Measurements from ENCODE around the gene PKD2. TPM values are rescaled to one million over a fixed set of nuclear protein-coding genes. Genes with fewer than 3 reads are reported as not detected.

PKD2 gene
- total and polyA plus RNA-seq, 2 of the 13 experiments (the other 11 are each of a cell fraction or from before 2014, with no cell fraction given), result 5.6 to 9.1 TPM

GRCh38 chr4:88059766-88060165 is 52.3 kb downstream of the PKD2 start:
- ATAC-seq (no peak), DNase-seq (ENCODE audit: low spot score) (no peak), FAIRE-seq (no peak)
- H3K4me3 ChIP-seq (replicated peaks in 1 of 3; ENCODE audit: insufficient read depth in 1 of 3, low read depth in 2 of 3, low read length in 3 of 3), result no peak overlapping the region
- H3K27me3 ChIP-seq (ENCODE audit: control insufficient read depth in 1 of 2, insufficient read depth in 2 of 2, low read length in 2 of 2), result no peaks in the 10 kb centered on the region
- H3K79me2 ChIP-seq (ENCODE audit: insufficient read depth, low read length), result no peaks in the 10 kb centered on the region
- H3K36me3 ChIP-seq (replicated peaks in 1 of 2; ENCODE audit: control insufficient read depth in 1 of 2, insufficient read depth in 2 of 2, low read length in 2 of 2), result 0 out of 5 replicates have a peak, but pooled peaks cover 0 to 2% of the 10 kb centered on the region in 2 experiments
- WGBS (ENCODE audit: low lambda C conversion rate), result 70% methylated on average over 2 of the region's 2 CpGs
- TF ChIP-seq SRSF4 (IDR thresholded peaks at IDR 0.05; ENCODE audit: low read depth, low read length, poor library complexity, severe bottlenecking), result no peak
- intact Hi-C loops (cut with micrococcal nuclease; ENCODE audit: unreplicated experiment) (loop anchor here (5.0 kb wide), 1 partner anchor 48 kb away; no protein-coding TSS in a partner anchor), in situ Hi-C loops (cut with HindIII; ENCODE audit: extremely low pct_ligation_motif_present, low pct_unique_long_range_greater_than_20kb) (no loop called here)
- ChIA-PET POLR2A (no interaction called here), CTCF (ENCODE audit: low intra/inter-chr PET ratio, low total read pairs) (interaction anchor here (1.2 kb wide), 1 partner anchor 152 kb away, joined by 4 read pairs; no protein-coding TSS in a partner anchor)
- no peaks in the 10 kb centered on the region for H3K9me3 ChIP-seq (ENCODE audit: low read length)
- no peak overlapping the region for H3K4me2 ChIP-seq (ENCODE audit: low read depth, low read length)
- H3K9ac ChIP-seq (ENCODE audit: insufficient read depth, low read depth, low read length), result no peak overlapping the region
- BruUV-seq (replicated peaks), result no TSS peak
- H3K27ac ChIP-seq (ENCODE audit: extremely low read length, insufficient read depth, low read length), result no peak overlapping the region
- no peak overlapping the region for H2AFZ ChIP-seq (ENCODE audit: low read length)
- no peaks in the 10 kb centered on the region for H4K20me1 ChIP-seq (ENCODE audit: insufficient read depth, low read length)
- peaks cover 33% of the 10 kb centered on the region for H3K4me1 ChIP-seq (ENCODE audit: insufficient read depth, low read length)

DNA sequence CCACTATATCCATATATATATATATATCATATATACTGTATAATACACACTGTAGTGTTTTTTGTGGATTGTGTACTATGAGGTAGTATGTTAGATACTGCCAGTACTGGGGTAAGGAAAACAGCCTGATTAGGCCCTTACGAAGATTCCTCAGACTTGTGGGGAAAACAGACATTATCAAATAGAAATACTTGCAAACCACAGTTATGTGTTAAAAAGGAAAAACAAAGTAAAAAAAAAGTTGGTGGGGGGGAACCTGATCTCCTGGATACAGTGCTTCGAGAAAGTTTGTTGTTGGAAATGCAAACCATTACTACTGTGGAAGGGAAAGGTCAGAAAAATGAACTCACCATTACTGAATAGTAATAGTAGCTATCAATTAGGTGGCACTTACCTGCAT is 53.0 kb downstream of the PKD2 start:
- Histone ChIP-seq H3K4me1 (ENCODE audit: insufficient read depth, low read length) (peaks cover 33% of the 10 kb centered on the region), H4K20me1 (ENCODE audit: insufficient read depth, low read length) (no peaks in the 10 kb centered on the region), H3K27me3 (ENCODE audit: control insufficient read depth in 1 of 2, insufficient read depth in 2 of 2, low read length in 2 of 2) (no peaks in the 10 kb centered on the region), H3K9me3 (ENCODE audit: low read length) (no peaks in the 10 kb centered on the region), H3K27ac (ENCODE audit: extremely low read length, insufficient read depth, low read length) (no peak overlapping the region), H3K9ac (ENCODE audit: insufficient read depth, low read depth, low read length) (no peak overlapping the region), H3K79me2 (ENCODE audit: insufficient read depth, low read length) (no peaks in the 10 kb centered on the region), H3K36me3 (replicated peaks in 1 of 2; ENCODE audit: control insufficient read depth in 1 of 2, insufficient read depth in 2 of 2, low read length in 2 of 2) (0 out of 5 replicates have a peak, but pooled peaks cover 0 to 6% of the 10 kb centered on the region in 2 experiments), H3K4me3 (replicated peaks in 1 of 3; ENCODE audit: insufficient read depth in 1 of 3, low read depth in 2 of 3, low read length in 3 of 3) (no peak overlapping the region), H3K4me2 (ENCODE audit: low read depth, low read length) (no peak overlapping the region), H2AFZ (ENCODE audit: low read length) (no peak overlapping the region)
- BruUV-seq (replicated peaks), result no TSS peak
- DNase-seq (ENCODE audit: low spot score), result no peak
- ChIA-PET CTCF (ENCODE audit: low intra/inter-chr PET ratio, low total read pairs) (no interaction called here), POLR2A (no interaction called here)
- 79% methylated on average over 2 of the region's 2 CpGs for WGBS (ENCODE audit: low lambda C conversion rate)
- in situ Hi-C loops (cut with HindIII; ENCODE audit: extremely low pct_ligation_motif_present, low pct_unique_long_range_greater_than_20kb) (no loop called here), intact Hi-C loops (cut with micrococcal nuclease; ENCODE audit: unreplicated experiment) (loop anchor here (5.0 kb wide), 1 partner anchor 47 kb away; no protein-coding TSS in a partner anchor)
- ATAC-seq, result no peak
- no peak for FAIRE-seq
- TF ChIP-seq ERF (CRISPR knock-in tag; IDR thresholded peaks at IDR 0.05) (no peak), POLR2AphosphoS2 (IDR thresholded peaks at IDR 0.05; ENCODE audit: low read depth, low read length) (no peak), ZNF383 (CRISPR knock-in tag; IDR thresholded peaks at IDR 0.05; ENCODE audit: borderline replicate concordance) (no peak), RCOR2 (CRISPR knock-in tag; IDR thresholded peaks at IDR 0.05) (no peak), SRSF9 (IDR thresholded peaks at IDR 0.05; ENCODE audit: borderline replicate concordance, insufficient read depth, low read depth, low read length, poor library complexity, severe bottlenecking) (no peak), THYN1 (CRISPR knock-in tag; IDR thresholded peaks at IDR 0.05; ENCODE audit: borderline replicate concordance, low read depth) (no peak), MAX (IDR thresholded peaks at IDR 0.05) (no peak), ATF5 (CRISPR knock-in tag; IDR thresholded peaks at IDR 0.05; ENCODE audit: low read depth) (no peak), CENPT (CRISPR knock-in tag; IDR thresholded peaks at IDR 0.05; ENCODE audit: low read depth) (no peak), TOPORS (CRISPR knock-in tag; IDR thresholded peaks at IDR 0.05) (no peak), ZBTB43 (CRISPR knock-in tag; conservative IDR thresholded peaks at IDR 0.05) (no peak), DNMT3B (CRISPR knock-in tag; conservative IDR thresholded peaks at IDR 0.05) (no peak)
- TF ChIP-seq, protein P1, sequence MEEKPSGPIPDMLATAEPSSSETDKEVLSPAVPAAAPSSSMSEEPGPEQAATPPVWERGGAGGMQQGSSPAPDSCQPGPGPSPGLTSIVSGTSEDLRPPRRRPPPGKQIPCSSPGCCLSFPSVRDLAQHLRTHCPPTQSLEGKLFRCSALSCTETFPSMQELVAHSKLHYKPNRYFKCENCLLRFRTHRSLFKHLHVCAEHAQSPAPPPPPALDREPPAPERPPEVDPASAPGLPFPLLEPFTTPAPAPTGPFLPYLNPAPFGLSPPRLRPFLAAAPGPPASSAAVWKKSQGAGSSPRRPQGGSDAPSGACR (CRISPR knock-in tag; IDR thresholded peaks at IDR 0.05), result no peak
- TF ChIP-seq, protein P2, sequence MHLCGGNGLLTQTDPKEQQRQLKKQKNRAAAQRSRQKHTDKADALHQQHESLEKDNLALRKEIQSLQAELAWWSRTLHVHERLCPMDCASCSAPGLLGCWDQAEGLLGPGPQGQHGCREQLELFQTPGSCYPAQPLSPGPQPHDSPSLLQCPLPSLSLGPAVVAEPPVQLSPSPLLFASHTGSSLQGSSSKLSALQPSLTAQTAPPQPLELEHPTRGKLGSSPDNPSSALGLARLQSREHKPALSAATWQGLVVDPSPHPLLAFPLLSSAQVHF (CRISPR knock-in tag; IDR thresholded peaks at IDR 0.05), result no peak

All from HepG2 (cell line).